ENCODE measurements around the gene YAP1.
"Not testable (repeated sequence)": the region's sequence is repeated elsewhere in the genome, so short reads cannot be mapped to it uniquely, and the experiment has no call there.

Gene YAP1

GRCh38 chr11:102166175-102167064, 56.2 kb downstream of the YAP1 start:
- no peak for DNase-seq

- no peak for DNase-seq
Measured at GRCh38 chr11:102168481-102168880, 58.2 kb downstream of the YAP1 start.

GRCh38 chr11:102171101-102171500, 60.9 kb downstream of the YAP1 start:
- no peak for DNase-seq

DNA sequence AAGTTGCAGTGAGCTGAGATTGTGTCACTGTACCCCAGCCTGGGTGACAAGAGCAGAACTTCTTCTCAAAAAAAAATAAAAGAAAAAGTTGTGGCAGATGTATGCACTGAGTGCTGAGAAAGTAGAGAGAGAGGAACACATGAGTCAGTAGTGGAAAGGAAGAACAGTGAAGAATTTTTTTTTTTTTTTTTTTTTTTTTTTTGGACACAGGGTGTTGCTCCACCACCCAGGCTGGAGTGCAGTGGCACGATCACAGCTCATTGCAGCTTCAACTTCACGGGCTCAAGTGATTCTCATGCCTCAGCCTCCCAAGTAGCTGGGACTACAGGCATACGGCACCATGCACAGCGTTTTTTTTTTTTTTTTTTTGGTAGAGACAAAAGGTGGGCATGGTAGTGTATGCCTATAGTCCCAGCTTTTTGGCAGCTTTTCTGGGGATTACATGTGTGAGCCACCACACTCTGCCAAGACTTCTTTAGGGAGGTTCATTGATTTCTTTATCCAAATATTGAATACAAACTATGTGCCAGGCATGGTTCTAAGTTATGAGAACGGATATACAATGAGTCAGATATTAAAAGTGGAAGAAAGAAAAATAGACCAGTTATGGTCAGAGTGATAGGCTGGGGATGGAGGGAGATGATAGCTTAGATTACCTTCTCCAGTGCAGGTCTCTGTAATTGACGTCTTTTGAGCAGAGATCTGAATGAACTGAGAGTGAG, 62.0 kb downstream of the YAP1 start:
- DNase-seq, result no peak

DNA sequence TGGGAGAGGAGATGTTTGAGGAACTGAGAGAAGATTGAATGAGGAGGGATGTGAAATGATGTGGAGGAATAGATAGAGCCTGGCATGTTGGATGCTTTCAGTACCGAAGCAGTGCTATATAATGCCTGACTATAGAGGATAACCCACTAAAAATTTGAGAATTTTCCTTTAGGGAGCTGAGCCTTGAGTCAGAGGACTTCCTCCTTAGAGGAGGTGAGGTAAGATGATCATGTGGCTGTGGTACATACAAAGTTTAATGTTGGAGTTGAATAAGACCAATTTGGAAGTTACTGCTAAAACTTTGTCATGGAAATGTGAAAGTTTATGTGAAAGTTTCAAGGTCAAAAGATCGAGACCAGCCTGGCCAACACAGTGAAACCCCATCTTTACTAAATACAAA, 66.9 kb downstream of the YAP1 start:
- DNase-seq, result no peak

DNA sequence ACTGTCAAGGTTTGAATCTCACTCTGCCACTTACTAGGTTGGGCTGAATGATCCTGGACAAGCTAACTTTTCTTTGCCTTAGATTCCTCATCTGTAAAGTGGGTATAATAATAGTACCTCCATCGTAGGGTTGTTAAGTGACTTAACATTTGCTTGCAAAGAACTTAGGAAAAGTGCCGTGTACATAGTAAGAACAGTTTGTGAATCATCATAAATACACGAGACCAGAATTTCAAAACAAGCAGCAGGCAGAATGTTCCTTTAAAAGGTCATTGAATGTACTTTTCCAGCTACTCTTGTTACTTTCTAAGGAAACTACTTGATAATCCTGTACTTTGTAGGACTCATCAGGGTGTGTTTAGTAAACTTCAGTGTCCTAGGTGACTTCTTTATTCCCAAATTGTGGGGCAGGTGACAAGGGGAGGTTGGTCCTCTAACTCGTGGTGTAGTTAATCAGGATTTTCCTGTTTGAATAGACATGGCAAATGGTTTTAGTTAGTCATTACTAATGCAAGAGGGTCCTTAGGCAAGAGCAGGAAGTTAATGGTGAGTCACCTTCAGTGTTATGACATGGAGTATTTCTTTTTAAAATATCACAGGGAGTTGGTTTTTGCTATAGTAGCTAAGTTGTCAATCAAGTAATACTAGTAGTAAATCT, 67.9 kb downstream of the YAP1 start:
- no peak for DNase-seq

GRCh38 chr11:102179371-102179770, 69.1 kb downstream of the YAP1 start:
- no peak for DNase-seq

GRCh38 chr11:102184269-102184987, 74.2 kb downstream of the YAP1 start:
- DNase-seq, result no peak

GRCh38 chr11:102186551-102187191, 76.4 kb downstream of the YAP1 start:
- DNase-seq, result no peak

GRCh38 chr11:102187416-102188151, 77.3 kb downstream of the YAP1 start:
- no peak for DNase-seq

DNA sequence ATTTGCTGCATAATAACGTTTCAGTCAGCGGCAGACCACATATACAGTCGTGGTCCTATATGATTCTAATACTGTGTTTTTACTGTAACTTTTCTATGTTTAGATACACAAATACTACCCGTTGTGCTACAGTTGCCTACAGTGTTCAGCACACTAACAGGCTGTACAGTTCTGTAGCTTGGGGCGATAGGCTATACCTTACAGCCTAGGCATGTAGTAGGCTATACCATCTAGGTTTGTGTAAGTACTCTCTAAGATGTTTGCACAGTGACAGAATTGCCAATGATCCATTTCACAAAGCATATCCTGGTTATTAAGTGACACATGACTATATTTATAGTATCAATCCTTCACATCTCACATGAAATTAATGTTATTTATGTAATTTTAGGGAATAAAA, 78.2 kb downstream of the YAP1 start:
- no peak for DNase-seq

DNA sequence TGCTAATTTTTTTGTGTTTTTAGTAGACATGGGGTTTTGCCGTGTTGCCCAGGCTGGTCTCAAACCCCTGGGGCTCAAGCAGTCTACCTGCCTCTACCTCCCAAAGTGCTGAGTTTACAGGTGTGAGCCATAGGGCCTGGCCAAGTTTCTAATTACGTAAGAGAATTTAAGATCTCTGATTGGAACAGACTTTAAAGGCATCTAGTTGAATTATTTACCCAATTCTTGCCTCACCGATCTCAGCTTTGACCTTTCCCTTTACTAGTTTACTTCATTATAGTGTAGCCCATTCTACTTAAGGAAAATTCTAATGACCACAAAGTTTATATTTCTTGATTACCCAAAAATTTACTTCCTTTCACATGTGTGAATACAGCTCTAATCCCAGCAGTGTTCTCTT, 81.6 kb downstream of the YAP1 start:
- no peak for DNase-seq

GRCh38 chr11:102192349-102193066, 82.3 kb downstream of the YAP1 start:
- no peak for DNase-seq

DNA sequence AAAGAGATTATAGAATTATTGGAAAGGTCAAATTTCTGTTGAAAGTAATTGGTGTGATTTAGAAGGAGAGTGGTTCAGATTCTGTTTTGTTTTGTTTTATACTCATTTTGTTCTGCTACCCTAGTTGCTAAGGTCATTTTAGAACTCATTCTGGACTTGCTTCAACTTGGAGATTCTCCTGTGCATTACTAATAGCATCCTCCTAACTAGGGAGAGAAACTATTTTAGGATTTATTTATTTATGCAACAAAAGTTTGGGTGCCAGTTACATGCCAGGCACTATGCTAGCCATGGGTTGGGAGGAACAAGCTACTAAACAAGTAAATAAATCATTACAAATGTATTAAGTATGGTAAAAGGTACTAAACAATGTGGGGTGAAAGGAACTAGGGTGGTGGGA, 84.0 kb downstream of the YAP1 start:
- DNase-seq, result no peak

- DNase-seq, result no peak
Measured at GRCh38 chr11:102194990-102195389, 84.7 kb downstream of the YAP1 start.

DNA sequence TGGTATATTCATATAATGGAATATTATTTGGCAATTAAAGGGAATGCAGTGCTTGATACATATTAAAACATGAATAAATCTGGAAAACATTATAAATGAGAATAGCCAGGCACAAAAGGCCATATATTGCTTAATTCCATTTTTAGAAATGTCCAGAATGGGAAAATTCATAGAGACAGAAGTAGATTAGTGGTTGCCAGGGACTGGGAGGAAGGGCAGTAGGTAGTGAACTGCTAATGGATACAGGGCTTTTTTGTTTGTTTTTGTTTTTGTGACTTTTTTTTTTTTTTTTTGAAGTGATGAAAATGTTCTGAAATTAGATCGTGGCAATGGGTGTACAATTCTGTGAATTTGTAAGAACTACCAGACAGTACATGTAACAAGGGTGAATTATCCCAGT, 86.1 kb downstream of the YAP1 start:
- no peak for DNase-seq

DNA sequence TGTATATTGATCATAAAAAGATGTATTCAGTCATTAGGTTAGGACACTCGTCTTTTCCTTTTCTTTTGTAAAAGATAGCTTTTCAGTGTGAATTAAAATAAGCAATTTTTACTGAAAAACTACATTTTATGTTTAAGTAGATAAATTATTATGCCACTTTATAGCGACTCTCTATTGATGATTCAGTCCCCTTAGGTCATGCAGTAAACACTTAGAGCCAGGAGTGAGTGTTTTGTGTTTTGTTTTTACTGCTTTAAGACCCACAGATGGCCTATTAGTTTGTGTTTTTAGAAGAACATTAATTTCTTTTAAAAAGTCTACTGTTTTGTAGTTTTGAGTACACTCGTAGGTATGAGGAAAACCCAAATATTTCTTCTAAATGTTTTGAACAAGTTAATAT, 86.6 kb downstream of the YAP1 start:
- DNase-seq, result no peak

- DNase-seq, result no peak
Measured at GRCh38 chr11:102197670-102198139, 87.5 kb downstream of the YAP1 start.

- DNase-seq, result no peak
Measured at GRCh38 chr11:102199673-102200072, 89.4 kb downstream of the YAP1 start.

- DNase-seq, result not testable (repeated sequence)
Measured at GRCh38 chr11:102200325-102200724, 90.1 kb downstream of the YAP1 start.

- no peak for DNase-seq
Measured at GRCh38 chr11:102201776-102202175, 91.5 kb downstream of the YAP1 start.

All from stimulated activated naive CD4-positive, alpha-beta T cell (primary cell).